HG03558 (cell line): ENCODE data around the gene BCORL1.

Source experiments
- ATAC-seq: cut with Tn5 transposase; IDR thresholded peaks from one replicate; pipeline ENCODE4 v1.9.1; 2021; ENCODE audit warnings: moderate number of reproducible peaks; ENCODE audit not compliant: unreplicated experiment; ENCODE audit errors: extremely low read depth

The BCORL1 gene

DNA sequence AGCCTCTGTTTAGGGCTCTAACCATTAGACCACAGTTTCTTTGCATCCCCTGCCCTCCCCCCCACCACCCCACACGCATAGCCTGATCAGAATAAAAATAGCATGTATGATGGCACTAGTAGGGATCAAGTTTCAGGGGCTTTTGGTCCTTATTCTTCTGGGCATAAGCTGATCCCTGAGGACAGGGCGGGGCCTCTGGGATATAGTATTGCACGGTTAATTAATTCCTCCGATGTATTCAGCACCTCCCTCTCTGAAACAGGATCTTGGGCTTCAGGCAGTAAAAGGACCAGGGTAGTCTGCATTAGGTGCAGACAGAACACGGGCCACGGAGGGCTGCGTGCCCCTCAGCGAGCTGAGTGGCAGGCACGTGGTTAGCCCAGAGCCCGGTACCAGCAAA, 70.8 kb downstream of the BCORL1 start:
- no peak for ATAC-seq

DNA sequence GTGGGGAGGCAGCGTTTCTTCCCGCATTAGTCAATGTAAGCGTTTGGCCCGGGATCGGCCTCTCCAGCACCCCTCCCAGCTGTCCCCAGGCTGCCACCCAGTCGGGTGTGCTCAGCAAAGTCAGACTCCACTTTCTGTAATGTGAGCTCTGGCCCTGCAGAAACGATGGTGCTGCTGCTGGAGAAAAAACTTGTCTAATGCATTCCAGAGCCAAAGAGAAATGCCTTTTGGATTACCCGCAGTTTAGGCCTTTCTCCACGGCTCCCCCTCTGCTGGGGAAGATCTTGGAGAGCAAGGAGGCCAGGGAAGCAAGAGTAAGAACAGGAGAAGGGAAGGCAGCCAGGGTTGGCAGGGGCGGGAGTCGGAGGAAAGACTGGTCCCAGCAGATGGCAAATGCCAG, 72.7 kb downstream of the BCORL1 start:
- no peak for ATAC-seq

DNA sequence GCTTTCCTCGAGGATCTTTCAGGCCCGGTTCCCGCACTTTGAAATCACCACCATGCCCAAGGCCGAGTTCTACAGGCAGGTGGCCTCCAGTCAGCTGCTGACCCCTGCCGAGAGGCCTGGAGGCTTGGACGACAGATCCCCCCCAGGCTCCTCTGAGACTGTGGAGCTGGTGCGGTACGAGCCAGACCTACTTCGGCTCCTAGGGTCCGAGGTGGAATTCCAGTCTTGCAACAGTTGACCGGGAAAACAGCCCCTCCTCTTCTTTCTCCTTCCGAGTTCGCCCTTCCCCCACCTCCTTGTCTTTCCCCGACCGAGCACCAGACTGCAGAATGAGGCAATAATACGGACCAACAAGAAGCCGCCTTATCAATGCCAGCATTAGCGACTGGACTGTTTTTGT, 73.5 kb downstream of the BCORL1 start:
- ATAC-seq, result no peak

DNA sequence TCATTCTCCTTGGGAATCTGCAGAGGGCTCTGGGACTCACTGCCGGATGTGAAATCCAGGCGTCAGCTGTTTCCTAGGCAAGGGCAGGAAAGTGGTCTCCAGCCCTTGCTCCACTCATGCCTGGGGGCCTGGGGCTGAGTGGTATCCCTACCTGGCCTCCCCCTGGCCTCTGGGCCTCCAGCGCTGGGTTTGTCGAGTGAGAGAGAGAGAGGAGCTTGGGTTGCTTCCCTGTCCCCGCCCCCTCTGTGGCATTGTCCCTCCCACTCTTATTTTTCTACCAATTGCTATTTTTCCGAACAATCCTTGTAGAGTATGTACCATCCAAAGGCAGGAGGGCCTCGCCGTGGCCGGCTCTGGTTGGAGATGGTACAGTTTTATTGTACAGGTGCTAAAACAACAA, 74.8 kb downstream of the BCORL1 start:
- no peak for ATAC-seq

DNA sequence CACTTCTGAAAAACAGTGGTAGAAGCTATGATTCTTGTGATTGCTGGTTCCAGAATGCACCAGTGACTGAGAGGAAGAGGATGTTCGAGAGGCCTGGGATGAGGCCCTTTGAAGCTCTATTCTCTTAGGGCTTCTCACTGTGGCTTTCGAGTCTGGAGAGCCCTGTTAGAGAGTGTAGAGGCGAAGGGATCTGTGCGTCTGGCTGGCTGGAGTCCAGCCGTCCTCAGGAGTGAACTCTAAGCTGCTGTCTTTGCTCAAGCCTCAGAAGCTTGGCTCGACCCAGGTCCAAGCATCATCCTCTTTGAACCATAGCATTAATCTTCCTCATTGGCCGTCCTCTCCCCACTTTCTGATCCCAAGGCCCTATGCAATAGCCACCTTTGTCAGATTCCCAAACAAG, 76.2 kb downstream of the BCORL1 start:
- ATAC-seq, result no peak

DNA sequence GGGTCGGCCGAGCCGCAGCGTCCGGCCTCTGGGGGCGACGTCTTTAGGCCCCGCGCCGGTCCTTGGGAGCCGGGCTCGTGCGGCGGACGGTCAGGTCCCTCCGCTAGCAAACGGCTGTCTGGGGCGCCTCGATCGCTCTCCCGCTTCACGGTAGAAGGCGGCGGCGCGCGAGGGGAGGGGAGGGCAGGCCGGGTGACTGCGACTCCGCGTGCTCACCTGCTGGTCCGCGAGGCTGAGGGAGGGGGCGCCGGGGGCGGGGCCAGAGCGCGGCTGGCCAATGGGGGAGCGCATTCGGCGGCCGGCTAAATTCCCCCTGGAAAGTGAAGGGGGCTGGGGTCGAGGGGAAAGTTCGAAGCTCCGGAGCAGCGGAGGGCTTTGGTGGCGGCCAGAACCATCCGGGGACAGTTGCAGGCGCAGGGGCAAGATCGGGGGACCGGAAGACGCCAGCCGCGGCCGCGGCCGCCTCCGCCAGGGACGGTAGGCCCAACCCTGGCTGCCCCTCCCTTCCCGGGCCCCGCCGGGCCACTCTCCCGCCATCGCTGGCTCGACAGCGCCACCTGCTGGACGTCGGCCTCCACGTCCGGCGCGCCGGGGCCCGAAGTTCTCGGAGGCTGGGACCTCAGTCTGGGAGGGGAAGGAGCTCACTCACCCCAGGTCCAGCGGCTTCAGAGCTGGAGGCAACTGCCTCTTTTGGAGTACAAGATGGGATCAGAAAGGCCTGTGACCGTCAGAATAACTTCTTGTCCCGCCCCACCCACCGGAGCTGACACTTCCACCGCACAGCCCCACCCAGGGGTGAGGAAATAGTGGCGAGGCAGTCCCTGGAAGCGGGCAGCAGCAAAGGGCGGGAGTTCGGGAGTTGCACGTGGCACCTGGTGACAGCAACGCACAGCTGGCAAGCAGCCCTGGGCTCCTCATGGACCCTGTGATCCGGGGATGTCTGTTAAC, 78.0 kb downstream of the BCORL1 start:
- ATAC-seq, result peak; percentile 86

DNA sequence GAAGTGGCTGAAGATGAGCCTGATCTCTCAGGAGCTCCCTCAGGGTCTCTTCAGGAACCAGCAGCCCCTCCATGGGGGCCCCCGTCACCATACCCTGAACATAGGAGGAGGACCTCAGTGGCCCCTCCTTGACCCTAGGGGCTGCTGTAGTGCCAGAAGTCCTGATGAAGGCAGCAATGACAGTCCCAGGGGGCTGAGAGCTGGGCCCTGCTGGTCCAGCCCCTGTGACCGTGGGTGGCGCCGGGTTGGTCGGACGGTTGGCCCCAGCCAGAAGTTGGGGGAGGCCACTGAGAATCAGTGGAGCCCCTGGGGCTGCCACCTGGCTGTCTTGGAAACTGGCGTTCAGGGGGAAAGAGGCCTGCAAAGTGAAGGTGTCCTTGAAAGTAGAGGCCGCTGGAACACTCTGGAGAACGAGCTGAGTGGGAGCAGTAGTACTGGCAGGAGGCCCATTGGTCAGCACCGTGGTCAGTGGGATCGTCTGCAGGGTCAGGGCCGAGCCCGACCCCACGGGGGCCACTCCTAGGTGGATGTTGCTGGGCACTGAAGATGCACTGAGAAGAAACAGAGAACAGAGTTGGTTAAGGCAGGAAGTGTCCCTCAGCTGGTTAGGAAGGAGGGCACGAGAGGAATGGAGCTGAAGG, 84.7 kb downstream of the BCORL1 start:
- no peak for ATAC-seq

DNA sequence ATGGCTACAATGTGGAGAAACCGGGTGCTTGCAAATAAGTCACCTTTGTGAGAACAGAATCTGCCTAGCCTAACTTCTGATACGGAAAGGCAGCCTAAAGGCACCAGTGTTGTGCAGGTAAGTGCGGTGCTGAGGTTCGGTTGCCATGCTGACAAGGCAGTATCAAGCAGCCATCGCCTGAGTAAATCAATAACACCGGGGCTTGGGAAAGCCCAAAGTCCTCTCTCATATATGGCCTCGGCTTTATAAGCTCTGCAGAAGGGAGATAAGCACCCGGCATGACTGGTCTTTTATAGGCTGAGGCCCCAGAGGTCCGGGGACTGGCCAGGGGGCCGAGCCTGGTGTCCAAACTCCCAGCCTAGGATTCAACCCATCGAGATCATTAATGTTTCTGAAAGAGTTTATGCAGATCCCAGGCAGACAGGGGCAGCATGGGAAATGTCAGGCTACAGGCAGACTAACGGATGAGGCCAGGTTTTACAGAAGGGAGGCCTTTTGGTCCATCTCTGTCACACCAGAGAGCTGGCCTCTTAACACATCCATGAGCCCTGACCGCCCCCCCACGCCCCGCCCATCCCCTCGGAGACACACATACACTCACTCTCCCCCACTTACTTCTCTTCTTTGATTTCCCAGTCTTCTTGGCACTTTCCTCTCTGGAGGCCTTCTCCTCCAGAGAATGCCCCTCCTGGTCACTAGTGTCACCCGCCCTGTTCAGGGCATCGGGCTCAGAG, 89.3 kb downstream of the BCORL1 start:
- ATAC-seq, result no peak

DNA sequence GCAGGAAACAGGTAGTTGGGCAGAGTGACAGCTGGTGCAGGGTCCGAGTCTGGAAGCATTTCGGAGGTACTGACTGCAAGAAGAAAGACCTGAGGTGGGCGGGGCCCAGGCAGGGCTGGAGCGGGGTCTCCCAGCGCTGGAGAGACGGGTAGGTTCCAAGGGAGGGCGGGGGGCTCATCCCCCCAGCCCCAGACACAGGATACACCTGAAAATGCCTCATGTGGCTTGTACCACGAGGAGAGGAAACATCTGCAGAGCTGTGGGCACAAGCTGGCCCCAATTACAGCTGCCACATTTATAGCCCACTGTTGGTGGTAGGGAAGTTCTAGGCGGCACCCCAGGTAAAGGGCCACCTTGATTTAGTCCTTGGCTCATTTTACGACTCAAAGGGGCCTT, 89.9 kb downstream of the BCORL1 start:
- no peak for ATAC-seq

DNA sequence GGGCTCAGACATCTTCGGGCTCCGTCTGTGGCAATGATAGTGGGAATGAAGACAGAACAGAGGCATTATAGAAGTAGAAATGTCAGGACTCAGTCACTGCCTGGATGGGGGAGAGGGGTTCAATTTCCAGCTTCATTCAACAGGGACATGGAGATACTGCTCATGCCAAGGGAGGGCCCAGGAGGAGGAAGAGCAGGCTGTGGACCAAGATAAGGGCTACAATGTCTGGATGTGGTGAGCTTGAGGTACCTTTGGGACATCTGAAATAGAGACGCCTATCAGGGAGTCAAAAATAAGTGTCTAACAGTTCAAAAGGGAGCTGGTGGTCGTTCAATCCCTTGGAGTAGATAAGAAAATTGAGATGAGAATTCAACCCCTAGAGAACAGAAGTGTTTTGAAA, 93.3 kb downstream of the BCORL1 start:
- ATAC-seq, result no peak

DNA sequence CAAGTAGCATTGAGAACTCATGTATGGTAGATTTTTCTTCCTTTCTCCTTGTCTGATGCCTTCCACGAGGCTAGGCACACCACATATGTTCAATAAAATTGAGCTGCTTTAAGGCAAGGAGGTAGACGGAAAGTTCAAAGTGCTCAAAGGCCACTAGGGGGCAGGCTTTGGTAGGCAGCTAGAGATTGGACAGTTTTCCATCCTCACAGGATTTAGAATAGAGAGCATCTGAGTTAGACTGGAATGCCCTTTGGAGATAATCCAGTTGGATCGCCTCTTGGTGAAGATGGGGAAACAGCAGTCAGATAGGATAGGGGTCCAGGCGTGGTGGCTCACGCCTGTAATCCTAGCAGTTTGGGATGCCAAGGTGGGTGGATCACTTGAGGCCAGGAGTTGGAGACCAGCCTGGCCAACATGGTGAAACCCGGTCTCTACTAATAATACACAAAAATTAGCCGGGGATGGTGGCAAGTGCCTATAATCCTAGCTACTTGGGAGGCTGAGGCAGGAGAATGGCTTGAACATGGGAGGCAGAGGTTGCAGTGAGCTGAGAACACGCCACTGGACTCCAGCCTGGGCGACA, 97.5 kb downstream of the BCORL1 start:
- no peak for ATAC-seq

DNA sequence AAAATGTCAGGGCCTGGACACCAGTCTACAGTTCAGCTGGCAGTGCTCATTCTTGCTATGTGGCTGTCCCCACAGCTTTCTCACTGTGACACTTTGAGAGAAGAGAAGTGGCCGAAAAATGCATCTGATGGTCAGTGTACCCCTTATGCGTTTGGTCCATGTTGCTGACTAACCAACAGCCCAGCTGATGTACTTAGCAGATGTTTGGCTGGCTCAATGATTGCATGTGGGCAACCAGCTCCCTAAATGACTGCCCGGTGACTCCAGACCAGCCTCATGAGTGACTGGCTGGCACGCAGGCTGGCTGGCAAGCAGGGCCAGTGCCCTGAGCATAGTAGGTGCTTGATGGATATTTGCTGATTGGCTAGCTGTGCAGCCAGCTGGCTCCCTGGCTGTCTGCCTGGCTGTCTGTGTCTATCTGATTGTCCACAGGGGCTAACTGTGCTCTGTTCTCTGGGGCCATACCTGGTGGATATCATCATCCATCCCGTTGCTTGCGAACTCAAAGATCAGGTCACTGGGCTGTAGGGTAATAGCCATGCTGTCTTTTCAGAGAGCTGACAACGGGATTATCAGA, 98.4 kb downstream of the BCORL1 start:
- ATAC-seq, result no peak

DNA sequence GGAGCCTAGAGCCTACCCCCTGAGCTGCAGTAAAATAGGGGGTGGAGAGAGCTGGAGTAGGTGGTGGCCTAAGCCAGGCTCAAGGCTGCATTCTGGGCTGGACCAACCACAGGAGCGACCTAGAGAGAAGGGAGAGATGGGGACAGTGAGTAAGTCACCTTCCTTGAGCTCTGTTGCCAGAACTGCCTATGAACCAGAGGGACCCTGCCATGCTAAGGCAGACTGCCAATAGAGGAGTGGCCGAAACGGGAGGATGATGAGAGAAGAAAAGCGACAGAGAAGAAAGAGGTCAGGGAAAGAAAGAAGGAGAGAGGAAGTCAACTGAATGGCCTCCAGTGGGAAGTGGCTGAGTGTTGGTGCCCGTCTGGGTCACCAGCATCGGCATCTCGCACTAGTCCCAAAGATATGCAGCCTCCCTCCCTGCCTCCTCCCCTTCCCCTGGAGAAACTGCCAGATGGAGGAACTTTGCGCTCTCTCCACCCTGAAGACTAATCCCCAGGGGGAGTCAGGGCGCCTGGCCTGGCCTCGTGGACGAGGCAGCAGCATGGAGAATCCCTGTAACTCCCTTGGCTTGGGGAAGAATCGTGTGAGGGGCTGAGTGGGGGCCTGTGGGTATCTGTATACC, 99.1 kb downstream of the BCORL1 start:
- no peak for ATAC-seq

DNA sequence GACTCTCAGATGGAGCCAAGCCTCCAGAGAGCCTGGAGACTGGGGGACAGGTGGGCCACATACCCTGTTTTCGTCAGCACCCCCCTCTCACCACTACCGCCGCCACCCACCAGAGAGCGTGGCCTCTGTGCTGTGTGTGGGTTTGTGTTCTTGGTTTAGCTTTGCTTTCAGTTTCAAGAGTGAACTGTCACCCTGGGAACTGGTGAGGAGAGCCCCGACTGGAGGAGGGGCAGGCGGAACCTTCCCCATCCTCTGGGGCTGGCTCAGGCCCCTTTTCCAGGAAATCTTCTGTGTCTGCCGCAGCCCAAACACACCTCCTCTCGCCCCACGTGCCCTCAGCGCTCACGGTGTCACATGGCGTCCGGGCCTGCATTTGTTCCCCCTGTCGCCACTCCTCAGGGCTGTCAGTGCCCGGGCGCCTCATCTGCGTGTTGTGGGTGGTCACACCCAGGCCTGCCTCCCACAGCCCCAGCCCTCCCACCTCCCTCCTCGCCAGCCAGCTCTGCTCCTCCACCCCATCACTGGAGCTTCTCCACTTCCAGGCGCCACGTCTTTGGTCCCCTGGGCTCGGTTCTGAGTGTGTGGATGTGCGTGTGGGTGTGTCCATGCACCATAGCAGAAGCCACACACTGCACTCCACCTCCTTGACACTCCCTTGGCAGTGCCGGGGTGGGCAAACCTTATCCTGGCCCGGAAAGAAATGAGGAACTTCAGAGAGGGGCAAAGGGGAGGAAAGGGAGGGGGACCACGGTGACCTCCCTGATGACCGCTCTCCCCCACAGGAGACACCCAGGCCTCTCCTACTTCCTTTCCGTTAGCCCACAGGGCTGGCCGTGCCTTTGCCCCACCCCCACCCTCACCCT, 100.0 kb downstream of the BCORL1 start:
- ATAC-seq, result peak; percentile 42

DNA sequence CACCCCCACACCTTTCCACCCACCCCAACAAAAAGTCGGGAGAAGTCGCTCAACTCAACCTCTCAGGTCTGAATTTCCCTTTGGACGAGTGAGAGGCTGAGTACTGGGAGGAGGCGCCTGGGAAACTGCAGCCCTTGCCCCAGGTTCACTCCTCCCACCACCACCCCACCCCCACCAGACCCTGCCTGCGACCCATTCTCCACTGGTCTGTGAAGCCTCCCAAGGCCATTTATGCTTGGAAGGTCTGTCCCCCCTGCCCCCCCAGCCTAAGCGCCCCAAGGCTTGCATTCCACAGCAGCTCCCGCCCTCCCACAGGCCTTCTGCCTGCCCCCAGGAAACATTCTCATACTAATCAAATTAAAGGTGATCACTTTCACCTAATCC, 100.7 kb downstream of the BCORL1 start:
- no peak for ATAC-seq

DNA sequence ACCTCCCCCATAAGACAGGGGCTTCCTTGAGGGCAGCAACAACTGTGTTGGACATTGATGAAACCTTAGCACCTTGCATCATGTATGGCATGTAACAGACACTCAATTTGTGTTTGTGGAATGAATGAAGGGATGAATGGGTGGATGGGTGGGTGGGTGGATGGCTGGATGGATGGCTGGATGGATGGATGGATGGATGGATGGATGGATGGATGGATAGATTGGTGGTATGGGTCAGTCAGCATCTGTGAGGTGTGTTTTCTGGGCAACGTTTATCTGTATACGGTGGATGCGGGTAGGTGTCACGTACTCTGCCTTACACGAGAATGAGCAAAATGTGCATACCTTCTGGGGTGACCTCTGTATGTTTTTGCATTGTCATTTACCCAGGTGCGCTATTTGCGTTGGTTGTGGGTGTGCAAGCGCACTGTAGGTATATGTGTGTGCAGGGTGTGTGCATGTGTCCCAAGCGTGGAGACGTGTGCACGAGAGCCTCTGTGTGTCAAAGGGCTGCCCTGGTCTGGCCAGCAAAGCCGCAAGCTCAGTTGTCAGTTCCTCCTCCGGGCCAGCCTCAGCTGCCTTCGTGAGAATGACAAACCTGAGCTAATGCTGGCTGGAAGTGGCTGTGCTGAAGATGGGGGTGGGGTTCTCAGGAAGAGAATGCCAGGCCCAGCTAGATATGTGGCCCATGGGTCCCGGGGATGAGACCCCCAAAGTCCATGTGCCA, 101.4 kb downstream of the BCORL1 start:
- ATAC-seq, result no peak

DNA sequence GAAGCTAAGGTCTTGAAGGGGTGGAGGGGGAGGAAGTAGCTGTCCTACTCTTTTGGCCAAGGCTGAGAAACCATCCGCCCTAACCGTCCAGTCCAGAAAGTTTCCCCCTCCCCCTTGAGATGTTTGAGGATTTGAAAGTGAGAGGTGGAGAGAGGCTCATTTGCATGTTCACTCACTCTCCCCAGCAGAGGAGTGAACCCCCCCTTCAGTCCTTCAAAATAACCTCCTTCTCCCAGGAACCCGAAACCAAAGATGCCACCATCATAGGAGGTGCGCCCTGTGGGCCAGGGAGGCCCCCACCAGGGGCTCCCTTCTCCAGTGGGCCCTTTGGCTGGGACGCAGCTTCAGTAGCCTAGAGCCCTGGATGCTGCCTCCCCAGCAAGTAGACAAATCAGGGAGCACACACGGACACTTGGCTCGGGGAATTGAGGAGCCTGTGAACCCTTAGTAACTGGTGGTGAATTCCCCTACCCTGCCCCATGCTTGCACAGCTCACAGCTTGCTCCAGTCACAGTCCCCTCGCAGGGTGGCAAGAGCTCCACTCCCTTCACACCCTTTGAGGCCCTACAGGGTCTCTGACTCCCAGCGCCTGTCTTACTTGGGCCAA, 102.3 kb downstream of the BCORL1 start:
- no peak for ATAC-seq
